Stomach (tissue), 4 donors: ENCODE results near the gene AKAP4.

ENCODE experiments used
- EP300 ChIP-seq: sonication (generic); formaldehyde crosslinking; IDR thresholded peaks from one replicate; pipeline ENCODE4 v1.6.1; 2017; ENCODE audit warnings: antibody characterized with exemption
- POLR2A ChIP-seq, 4 donors: fragments of 450-650 bp; IDR thresholded peaks; one replicate each; pipeline ENCODE4 v1.6.1; 2016; ENCODE audit warnings: antibody characterized with exemption in 4 of 4, control low read depth in 2 of 4, mild to moderate bottlenecking in 1 of 4, moderate library complexity in 1 of 4
- TF ChIP-seq, protein P1 (sequence below), 7 experiments: fragments of 450-650 bp in 4 of 7; fragments of 200-600 bp in 3 of 7; sonication (generic) in 3 of 7; IDR thresholded peaks; one replicate each; pipeline ENCODE4 v1.5.1; 2016 to 2019; ENCODE audit warnings: antibody characterized with exemption in 7 of 7, control low read depth in 2 of 7, mild to moderate bottlenecking in 1 of 7

DNA sequence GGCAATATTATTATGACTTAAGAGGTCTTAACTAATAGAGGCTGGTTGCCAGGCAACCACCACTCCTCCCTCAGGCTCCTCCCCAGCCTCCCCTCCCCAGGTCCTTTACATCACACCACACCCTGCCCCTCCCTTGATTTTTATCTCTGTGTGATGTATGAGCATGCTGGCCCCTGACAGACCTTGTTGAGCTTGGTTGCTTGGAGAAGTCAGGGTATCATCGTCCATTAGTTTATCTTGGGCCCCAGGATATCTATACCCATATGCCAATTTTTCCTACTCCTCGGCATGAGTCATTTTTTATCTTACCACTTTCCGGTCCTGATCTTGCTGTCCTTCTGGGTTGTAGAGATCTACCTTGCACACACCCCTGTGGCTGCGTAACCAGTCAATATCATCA lies 2.5 kb downstream of the AKAP4 start:
- TF ChIP-seq, protein P1, sequence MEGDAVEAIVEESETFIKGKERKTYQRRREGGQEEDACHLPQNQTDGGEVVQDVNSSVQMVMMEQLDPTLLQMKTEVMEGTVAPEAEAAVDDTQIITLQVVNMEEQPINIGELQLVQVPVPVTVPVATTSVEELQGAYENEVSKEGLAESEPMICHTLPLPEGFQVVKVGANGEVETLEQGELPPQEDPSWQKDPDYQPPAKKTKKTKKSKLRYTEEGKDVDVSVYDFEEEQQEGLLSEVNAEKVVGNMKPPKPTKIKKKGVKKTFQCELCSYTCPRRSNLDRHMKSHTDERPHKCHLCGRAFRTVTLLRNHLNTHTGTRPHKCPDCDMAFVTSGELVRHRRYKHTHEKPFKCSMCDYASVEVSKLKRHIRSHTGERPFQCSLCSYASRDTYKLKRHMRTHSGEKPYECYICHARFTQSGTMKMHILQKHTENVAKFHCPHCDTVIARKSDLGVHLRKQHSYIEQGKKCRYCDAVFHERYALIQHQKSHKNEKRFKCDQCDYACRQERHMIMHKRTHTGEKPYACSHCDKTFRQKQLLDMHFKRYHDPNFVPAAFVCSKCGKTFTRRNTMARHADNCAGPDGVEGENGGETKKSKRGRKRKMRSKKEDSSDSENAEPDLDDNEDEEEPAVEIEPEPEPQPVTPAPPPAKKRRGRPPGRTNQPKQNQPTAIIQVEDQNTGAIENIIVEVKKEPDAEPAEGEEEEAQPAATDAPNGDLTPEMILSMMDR (IDR thresholded peaks at IDR 0.05), result no peak
- TF ChIP-seq EP300 (no peak), POLR2A (IDR thresholded peaks at IDR 0.05) (no peak)
